SK-N-SH (cell line): ENCODE results near the gene GRIK3.

Experiments used
- CTCF ChIP-seq: fragments of 200-600 bp; sonication (generic); IDR thresholded peaks from 2 replicates; pipeline ENCODE4 v1.6.1; 2017; ENCODE audit warnings: antibody characterized with exemption, mild to moderate bottlenecking, moderate library complexity
- GABPA ChIP-seq: IDR thresholded peaks from 2 replicates; pipeline ENCODE4 v1.4.0; 2012; ENCODE audit warnings: low read depth, mild to moderate bottlenecking
- JUND ChIP-seq: IDR thresholded peaks from 2 replicates; pipeline ENCODE4 v1.4.0; 2012
- MAX ChIP-seq: IDR thresholded peaks from 2 replicates; pipeline ENCODE4 v1.4.0; 2012; ENCODE audit warnings: low read depth
- NRF1 ChIP-seq: IDR thresholded peaks from 2 replicates; pipeline ENCODE4 v1.6.1; 2012; ENCODE audit warnings: low read depth, mild to moderate bottlenecking, low read length
- RAD21 ChIP-seq: IDR thresholded peaks from 2 replicates; pipeline ENCODE4 v1.6.1; 2012; ENCODE audit warnings: mild to moderate bottlenecking, low read length
- TAF1 ChIP-seq: IDR thresholded peaks from 2 replicates; pipeline ENCODE4 v1.6.1; 2012; ENCODE audit warnings: low read depth, mild to moderate bottlenecking, low read length, moderate library complexity, borderline replicate concordance

GRCh38 chr1:36751525-36751924 lies 282.8 kb downstream of the GRIK3 start:
- TF ChIP-seq NRF1 (no peak), TAF1 (no peak), CTCF (no peak), RAD21 (no peak), MAX (no peak), JUND (no peak), GABPA (no peak)
